ENCODE results near the gene PCMT1. TPM values are rescaled to one million over a fixed set of nuclear protein-coding genes. Genes with fewer than 3 reads are reported as not detected.

Gene PCMT1
- total RNA-seq, 2 donors from 2014 or later = 70.7 to 86.9 TPM

DNA sequence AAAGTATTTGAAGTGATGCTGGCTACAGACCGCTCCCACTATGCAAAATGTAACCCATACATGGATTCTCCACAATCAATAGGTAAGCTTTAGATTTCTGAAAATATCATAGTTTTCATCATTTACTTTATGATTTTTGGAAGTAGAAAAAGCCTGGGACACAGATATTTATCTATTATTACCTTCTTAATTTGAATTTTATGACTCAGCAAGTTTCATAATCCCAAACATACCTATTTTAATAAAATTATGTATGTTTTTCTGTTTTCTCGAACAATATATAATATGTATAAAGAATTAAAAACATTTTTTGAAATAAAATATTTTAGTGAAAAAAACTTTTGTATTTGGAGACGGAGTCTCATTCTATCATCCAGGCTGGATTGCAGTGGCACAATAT, 21.6 kb downstream of the PCMT1 start:
- no peak overlapping the region for H3K27ac Mint-ChIP-seq
- ATAC-seq (no peak), DNase-seq (ENCODE audit: low spot score in 2 of 2) (no peak)
- peaks cover 0 to under 1% of the 10 kb centered on the region in 2 donors for H3K9me3 Mint-ChIP-seq
- H3K36me3 Mint-ChIP-seq = peaks cover 3 to 29% of the 10 kb centered on the region in 2 donors

DNA sequence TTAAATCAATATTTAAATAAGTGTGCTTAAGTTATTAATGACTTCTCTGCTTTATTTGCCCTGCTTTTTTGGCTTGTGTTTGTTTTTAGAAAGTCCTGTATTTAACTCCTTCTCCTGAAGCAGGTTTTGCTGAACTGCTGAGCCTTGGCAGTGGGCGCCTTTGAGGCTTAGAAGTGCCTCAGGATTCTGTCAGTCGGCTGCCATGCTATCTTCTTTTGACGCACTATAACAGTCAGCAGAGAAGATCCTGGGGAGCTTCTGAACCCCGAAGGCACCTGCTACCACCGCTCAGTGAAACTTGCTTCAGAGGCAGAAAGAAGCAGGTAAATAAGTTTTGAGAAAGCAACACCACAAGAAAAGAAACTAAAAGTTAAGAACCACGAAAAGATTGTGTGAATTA, 22.4 kb downstream of the PCMT1 start:
- Mint-ChIP-seq H3K27ac (no peak overlapping the region), H3K36me3 (peaks cover 0 to 22% of the 10 kb centered on the region in 2 donors), H3K9me3 (no peaks in the 10 kb centered on the region)
- no peak for ATAC-seq
- DNase-seq (ENCODE audit: low spot score in 2 of 2) = no peak

DNA sequence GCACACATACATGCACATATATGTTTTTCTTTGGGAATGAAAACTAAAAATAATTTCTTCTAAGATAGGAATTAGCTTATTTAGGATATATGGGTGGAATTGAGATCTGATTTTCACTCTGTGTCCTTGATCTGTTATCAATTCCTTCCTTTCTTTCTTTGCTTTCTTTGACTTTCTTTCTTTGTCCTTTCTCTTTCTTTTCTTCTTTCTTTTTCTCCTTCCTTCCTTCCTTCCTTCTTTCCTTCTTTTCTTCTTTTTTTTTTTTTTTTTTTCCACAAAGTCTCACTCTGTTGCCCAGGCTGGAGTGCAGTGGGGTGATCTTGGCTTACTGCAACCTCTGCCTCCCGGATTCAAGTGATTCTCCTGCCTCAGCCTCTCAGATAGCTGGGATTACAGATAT, 28.1 kb downstream of the PCMT1 start:
- Mint-ChIP-seq H3K9me3 (no peaks in the 10 kb centered on the region), H3K36me3 (peaks cover 5 to 17% of the 10 kb centered on the region in 2 donors), H3K27ac (no peak overlapping the region)
- no peak for DNase-seq (ENCODE audit: low spot score in 2 of 2)
- no peak for ATAC-seq

DNA sequence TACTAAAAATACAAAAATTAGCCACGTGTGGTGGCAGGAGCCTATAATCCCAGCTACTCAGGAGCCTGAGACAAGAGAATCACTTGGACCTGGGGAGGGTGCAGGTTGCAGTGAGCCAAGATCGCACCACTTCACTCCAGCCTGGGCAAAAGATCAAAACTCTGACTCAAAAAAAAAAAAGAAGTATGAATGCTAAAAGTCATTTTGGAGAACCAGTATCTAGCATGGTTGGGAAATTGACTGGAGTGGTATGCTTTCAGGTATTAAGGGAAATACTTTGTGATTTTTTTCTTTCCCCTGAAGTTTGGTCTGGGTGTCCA, 30.1 kb downstream of the PCMT1 start:
- H3K27ac Mint-ChIP-seq = no peak overlapping the region
- H3K36me3 Mint-ChIP-seq = peaks cover 5 to 17% of the 10 kb centered on the region in 2 donors
- H3K9me3 Mint-ChIP-seq = no peaks in the 10 kb centered on the region
- ATAC-seq = no peak
- no peak for DNase-seq (ENCODE audit: low spot score in 2 of 2)

DNA sequence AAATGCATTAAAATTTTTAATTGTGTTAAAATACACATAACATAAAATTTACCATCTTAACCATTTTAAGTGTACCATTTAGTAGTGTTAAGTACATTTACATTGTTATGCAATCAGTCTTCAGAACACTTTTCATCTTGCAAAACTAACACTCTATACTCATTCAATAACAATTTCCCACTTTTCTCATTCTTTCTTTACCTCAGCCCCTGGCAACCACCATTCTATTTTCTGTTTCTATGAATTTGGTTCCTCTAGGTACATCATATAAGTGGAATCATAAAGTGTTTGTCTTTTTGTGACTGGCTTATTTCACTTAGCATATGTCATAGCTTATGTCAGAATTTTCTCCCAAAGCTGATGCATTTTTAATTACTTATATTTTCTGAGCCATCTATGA, 32.2 kb downstream of the PCMT1 start:
- Mint-ChIP-seq H3K27ac (no peak overlapping the region), H3K9me3 (no peaks in the 10 kb centered on the region), H3K36me3 (peaks cover 5 to 12% of the 10 kb centered on the region in 2 donors)
- ATAC-seq = no peak
- no peak for DNase-seq (ENCODE audit: low spot score in 2 of 2)

DNA sequence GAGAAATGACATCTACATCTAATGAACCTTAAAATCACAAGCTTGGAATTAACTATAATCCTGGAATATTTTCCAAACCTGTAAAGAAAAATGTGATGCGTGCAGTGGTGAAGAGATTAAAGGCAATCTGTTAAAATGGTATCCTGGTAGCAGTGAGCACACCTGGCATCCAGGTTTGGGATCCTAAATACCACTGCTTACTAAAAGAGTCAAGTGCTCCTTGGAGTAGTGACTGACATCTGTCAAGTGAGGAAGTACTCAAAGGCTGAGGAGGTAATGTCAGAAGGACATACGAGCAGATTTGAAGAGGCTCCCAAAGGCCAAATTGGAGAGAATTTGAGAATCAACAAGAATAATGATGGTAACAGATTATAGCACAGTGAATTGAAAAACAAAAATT, 32.8 kb downstream of the PCMT1 start:
- ATAC-seq = no peak
- Mint-ChIP-seq H3K9me3 (no peaks in the 10 kb centered on the region), H3K36me3 (peaks cover 5 to 12% of the 10 kb centered on the region in 2 donors), H3K27ac (no peak overlapping the region)
- DNase-seq (ENCODE audit: low spot score in 2 of 2) = no peak

DNA sequence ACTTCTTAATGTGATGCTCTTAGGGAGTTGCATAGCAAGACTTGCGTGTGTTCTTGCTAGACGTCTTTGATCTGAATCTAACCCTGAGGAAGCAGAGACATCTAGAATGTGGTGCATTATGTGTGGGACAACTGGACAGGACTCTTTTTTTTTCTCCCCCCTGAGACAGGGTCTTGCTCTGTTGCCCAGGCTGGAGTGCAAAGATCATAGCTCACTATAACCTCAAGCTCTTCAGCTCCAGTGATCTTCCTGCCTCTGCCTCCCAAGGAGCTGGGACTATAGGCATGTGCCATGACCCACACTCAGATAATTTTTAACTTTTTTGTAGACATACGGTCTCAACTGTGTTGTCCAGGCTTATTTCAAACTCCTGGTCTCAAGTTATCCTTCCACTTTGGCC, 34.0 kb downstream of the PCMT1 start:
- H3K36me3 Mint-ChIP-seq = peaks cover 5 to 12% of the 10 kb centered on the region in 2 donors
- H3K9me3 Mint-ChIP-seq = no peaks in the 10 kb centered on the region
- no peak for DNase-seq (ENCODE audit: low spot score in 2 of 2)

DNA sequence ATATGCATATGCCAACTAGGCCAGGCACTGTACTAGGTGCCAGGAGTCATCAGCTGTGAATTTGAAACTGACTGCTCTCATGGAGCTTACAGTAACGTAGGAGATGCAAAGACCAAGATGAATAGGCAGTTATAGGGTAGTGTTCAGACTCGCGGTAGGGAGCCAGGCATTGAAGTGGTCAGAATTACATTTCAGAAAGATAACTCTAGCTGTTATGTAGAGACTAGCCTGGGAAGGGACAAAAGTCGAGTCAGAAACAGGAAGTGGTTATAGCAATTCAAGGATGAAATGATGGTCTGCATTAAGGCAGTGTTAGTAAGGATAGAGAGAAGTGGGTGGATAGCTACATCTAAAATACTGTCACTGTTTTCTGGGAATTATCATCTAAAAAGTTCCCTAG, 56.6 kb downstream of the PCMT1 start:
- H3K27ac Mint-ChIP-seq = peak overlapping the region; percentile 34 to 55
- DNase-seq (ENCODE audit: low spot score in 2 of 2) (no peak), ATAC-seq (peak in 1 of 2 donors; percentile 14)
- no peaks in the 10 kb centered on the region for H3K36me3 Mint-ChIP-seq
- H3K9me3 Mint-ChIP-seq = no peaks in the 10 kb centered on the region

More for the DNA sequence above, 34.0 kb downstream of the PCMT1 start:
- ATAC-seq = no peak
- H3K27ac Mint-ChIP-seq = no peak overlapping the region

DNA sequence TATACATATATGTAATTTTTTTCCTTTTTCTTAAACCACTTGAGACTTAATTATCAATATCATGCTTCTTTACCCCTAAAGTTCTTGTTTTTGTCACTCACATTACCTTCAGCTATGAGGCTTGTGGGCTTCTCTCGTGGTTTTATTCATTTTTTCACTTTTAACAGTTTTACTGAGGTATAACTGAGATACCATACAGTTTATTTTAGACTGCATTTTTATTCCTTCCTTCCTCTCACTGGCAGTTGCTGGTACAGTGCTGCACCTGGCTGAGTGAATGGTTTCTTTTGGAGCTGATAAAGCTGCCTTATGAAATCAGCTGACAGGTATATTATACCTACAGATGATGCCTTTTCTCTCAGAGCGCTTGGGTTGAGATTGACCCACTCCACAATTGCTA, 60.3 kb downstream of the PCMT1 start:
- H3K36me3 Mint-ChIP-seq = no peaks in the 10 kb centered on the region
- no peak for DNase-seq (ENCODE audit: low spot score in 2 of 2)
- H3K9me3 Mint-ChIP-seq = no peaks in the 10 kb centered on the region
- H3K27ac Mint-ChIP-seq = no peak overlapping the region
- ATAC-seq = no peak

DNA sequence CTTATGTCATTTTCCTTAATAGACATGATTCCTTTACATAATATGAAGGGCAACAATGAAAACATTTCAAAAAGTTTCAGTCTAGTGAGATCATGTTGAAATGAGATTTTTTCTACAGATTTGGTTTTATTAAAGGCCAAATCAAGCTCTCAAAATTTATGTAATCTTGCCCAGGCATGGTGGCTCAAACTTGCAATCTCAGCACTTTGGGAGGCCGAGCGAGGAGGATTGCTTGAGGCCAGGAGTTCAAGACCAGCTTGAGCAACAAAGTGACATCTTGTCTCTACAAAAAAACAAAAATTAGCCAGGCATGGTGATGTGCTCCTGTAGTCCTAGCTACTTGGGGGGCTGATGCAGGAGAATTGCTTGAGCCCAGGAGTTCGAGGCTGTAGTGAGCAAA, 63.8 kb downstream of the PCMT1 start:
- Mint-ChIP-seq H3K27ac (no peak overlapping the region), H3K9me3 (no peaks in the 10 kb centered on the region), H3K36me3 (no peaks in the 10 kb centered on the region)
- ATAC-seq (no peak), DNase-seq (ENCODE audit: low spot score in 2 of 2) (no peak)

DNA sequence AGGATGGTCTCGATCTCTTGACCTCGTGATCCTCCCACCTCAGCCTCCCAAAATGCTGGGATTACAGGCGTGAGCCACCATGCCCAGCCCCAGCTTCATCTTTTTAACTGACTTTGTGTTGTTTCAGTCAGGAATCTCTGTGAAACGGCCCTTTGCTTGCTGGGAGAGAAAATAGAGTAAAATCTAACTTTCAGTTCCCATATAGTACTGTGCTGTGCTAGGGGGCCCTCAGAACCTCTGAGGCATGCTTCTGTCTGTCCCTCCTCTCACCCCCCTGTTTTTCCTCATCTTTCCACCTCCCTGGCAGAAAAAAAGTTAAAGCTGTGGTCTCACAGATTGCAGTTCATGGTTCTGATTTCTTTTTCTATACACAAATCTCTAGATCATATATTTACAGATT, 66.2 kb downstream of the PCMT1 start:
- DNase-seq (ENCODE audit: low spot score in 2 of 2) = no peak
- Mint-ChIP-seq H3K9me3 (no peaks in the 10 kb centered on the region), H3K27ac (no peak overlapping the region), H3K36me3 (no peaks in the 10 kb centered on the region)
- ATAC-seq = peak in 1 of 2 donors; percentile 28

DNA sequence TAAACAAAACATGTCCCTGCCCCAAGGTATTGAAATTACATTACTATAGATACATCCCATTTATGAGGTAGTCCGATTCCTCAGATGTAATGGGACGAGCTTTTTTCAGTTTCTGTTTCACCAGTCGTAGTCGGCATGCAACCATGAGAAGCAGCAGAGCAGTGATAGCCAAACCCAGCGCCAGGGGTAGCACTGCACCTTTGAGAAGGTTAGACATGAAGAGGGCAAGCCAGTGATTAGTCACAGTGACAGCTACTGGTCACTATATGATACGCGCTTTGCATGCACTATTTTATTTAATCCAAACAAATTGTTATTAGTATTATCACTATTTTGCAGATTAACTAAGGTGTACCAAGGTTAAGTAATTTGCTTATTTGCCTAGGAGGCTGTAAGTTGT, 71.0 kb downstream of the PCMT1 start:
- ATAC-seq = no peak
- no peak overlapping the region for H3K27ac Mint-ChIP-seq

DNA sequence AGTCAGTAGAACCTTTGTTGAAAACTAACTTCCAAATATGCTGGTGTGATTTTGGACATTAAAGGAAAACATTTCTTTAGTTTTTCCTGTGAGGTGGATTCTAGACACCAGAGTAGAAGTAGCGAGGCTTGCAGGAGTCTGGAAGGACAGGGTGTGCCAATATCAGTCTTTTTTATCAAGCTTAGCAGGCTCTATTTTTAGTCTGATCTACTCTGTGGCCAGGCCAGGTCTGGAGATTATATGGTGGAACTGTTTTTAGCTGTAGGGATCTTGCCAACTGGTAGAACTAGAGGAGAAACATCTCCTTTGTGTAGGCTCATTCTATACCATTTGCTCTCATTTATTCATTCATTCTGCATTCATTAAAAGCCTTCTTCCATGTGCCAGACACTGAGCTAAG, 72.0 kb downstream of the PCMT1 start:
- DNase-seq (ENCODE audit: low spot score in 2 of 2) = no peak
- Mint-ChIP-seq H3K9me3 (no peaks in the 10 kb centered on the region), H3K27ac (no peak overlapping the region), H3K36me3 (no peaks in the 10 kb centered on the region)
- no peak for ATAC-seq

More for the DNA sequence above, 71.0 kb downstream of the PCMT1 start:
- Mint-ChIP-seq H3K9me3 (no peaks in the 10 kb centered on the region), H3K36me3 (no peaks in the 10 kb centered on the region)
- no peak for DNase-seq (ENCODE audit: low spot score in 2 of 2)

DNA sequence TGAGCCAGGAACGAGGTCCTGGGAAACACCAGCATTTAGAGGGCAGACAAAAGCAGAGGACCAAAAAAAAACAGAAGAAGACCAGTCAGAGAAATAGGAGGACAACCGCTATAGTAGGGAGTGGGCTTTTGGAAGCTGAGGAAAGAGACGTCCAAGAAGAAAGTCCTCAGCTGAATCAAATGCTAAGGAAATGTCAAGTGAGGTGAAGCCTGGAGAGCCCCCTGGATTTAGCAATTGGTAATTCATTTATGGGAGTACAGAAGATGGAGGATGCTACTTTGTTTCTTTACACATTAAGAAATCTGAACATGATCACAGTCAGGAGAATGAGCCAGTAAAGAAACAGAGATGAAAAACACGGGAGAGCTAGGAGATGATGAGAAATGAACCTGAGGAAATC, 73.5 kb downstream of the PCMT1 start:
- Mint-ChIP-seq H3K27ac (no peak overlapping the region), H3K9me3 (no peaks in the 10 kb centered on the region), H3K36me3 (no peaks in the 10 kb centered on the region)
- ATAC-seq (no peak), DNase-seq (ENCODE audit: low spot score in 2 of 2) (no peak)

DNA sequence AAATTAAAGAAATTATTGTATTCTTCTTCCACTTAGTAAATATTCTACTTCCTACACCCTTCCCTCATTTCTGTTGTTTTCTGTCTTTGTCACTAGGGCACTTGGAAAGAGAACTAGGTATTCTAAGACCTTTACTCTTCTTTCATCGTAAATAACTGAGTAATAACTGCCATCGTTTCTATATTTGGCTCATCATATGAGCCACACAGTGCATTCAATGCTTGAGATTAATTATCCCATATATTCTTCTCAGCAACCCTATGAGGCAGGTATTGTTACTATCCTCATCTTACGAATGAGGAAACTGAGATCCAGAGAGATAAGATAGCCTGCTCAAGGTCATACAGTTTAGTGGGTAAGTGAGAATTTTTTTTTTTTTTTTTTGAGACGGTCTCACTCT, 75.8 kb downstream of the PCMT1 start:
- Mint-ChIP-seq H3K27ac (no peak overlapping the region), H3K36me3 (no peaks in the 10 kb centered on the region), H3K9me3 (no peaks in the 10 kb centered on the region)
- ATAC-seq (no peak), DNase-seq (ENCODE audit: low spot score in 2 of 2) (no peak)

DNA sequence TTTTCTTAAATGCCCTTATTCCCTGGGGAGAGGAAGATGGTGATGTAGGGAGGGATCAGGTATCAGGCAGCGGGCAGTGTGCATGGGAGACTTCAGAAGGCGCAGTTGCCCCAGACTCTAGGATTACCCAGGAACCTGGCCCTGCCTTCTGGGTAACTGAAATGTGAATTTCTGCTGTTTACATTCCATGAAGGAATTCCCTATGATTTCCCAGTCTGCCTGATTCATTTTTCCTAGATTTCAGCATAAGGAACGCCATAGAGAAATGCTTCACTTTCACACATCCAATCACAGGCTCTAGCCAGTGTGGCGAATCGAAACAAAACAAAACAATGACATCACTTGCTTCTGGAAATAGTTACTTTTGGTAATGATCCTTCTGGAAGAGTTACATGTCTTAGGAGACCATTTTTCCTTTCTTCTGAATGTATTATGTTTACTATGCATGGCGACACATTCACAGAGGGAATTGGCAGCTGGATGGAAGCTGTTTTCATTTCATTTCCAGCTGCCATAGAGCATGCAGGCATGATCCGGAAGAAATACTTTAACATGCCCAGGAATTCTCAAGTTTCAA, 81.3 kb downstream of the PCMT1 start:
- Mint-ChIP-seq H3K9me3 (no peaks in the 10 kb centered on the region), H3K36me3 (peaks cover 0 to under 1% of the 10 kb centered on the region in 2 donors), H3K27ac (no peak overlapping the region)
- ATAC-seq (no peak), DNase-seq (ENCODE audit: low spot score in 2 of 2) (no peak)

DNA sequence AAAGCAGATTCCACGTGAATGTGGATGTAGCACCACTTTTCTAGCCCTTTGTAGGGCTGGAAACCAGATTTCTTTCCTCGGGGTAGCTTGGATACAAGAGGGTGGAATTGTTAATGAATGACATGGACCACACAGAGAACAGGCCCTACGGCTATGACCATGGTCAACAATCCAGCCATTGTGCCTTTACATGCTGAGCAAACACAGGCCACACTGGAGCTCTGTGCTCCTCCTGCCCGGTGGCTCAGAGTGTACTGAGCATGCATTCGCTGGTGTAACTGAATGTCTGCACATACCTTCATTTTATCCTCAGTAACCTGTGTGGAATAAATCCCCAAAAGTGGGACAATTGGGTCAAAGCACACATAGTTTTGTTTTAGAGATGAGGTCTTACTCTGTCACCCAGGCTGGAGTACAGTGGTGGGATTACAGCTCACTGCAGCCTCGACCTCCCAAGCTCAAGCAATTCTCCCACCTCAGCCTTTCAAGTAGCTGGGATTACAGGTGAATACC, 81.8 kb downstream of the PCMT1 start:
- H3K36me3 Mint-ChIP-seq = peaks cover 0 to 5% of the 10 kb centered on the region in 2 donors
- DNase-seq (ENCODE audit: low spot score in 2 of 2) = no peak
- no peak for ATAC-seq
- no peaks in the 10 kb centered on the region for H3K9me3 Mint-ChIP-seq
- H3K27ac Mint-ChIP-seq = no peak overlapping the region

DNA sequence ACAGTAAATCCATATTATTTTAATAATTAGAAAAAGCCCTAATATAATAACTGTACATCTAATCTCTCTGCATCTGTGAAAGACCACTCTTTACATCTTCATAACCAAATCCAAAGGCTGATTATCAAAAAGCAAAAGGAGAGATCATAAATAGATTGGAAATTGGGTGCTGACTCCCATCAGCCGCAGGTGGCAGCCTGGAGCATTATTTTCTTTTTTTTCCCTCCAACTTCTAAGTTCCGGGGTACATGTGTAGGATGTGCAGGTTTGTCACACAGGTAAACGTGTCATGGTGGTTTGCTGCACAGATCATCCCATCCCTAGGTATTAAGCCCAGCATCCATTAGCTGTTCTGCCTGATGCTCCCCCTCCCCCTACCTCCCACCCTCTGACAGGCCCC, 84.1 kb downstream of the PCMT1 start:
- no peak for DNase-seq (ENCODE audit: low spot score in 2 of 2)
- Mint-ChIP-seq H3K9me3 (no peaks in the 10 kb centered on the region), H3K36me3 (peaks cover 0 to 5% of the 10 kb centered on the region in 2 donors), H3K27ac (no peak overlapping the region)
- ATAC-seq = no peak
